Sigmoid colon (tissue), 4 donors: ENCODE results near the gene AMPD1.

Experiments
- EP300 ChIP-seq, 4 donors: sonication (generic); formaldehyde crosslinking; IDR thresholded peaks; one replicate each; pipeline ENCODE4 v1.6.1; 2017; ENCODE audit warnings: antibody characterized with exemption in 4 of 4
- POLR2A ChIP-seq, 2 donors: fragments of 450-650 bp; IDR thresholded peaks; one replicate each; pipeline ENCODE4 v1.6.1; 2016; ENCODE audit warnings: antibody characterized with exemption in 2 of 2, mild to moderate bottlenecking in 2 of 2, moderate library complexity in 2 of 2
- TF ChIP-seq, protein P1 (sequence below), 4 experiments: fragments of 450-650 bp in 3 of 4; fragments of 200-600 bp in 1 of 4; IDR thresholded peaks; one replicate each; pipeline ENCODE4 v1.5.1; 2016 to 2019; ENCODE audit warnings: antibody characterized with exemption in 4 of 4, mild to moderate bottlenecking in 3 of 4, moderate library complexity in 2 of 4

DNA sequence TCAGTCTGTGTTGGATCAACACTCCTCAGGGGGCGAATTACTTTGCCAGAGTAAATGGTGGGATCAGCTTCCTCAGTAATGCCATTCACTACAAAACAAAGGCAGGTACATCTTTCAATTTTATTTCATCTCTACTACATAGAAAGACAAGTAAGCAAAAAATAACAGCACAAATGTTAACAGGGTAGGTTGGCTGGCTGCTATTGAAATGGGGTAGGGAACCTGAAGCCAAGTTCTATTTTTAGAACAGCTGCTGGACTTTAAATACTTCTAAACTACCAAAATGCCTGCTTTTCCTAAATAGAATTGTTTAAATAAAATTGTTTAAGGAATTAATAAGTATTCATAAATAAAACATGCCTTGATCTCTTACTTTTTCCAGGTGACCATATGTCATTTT, 28.6 kb upstream of the AMPD1 start:
- TF ChIP-seq, protein P1, sequence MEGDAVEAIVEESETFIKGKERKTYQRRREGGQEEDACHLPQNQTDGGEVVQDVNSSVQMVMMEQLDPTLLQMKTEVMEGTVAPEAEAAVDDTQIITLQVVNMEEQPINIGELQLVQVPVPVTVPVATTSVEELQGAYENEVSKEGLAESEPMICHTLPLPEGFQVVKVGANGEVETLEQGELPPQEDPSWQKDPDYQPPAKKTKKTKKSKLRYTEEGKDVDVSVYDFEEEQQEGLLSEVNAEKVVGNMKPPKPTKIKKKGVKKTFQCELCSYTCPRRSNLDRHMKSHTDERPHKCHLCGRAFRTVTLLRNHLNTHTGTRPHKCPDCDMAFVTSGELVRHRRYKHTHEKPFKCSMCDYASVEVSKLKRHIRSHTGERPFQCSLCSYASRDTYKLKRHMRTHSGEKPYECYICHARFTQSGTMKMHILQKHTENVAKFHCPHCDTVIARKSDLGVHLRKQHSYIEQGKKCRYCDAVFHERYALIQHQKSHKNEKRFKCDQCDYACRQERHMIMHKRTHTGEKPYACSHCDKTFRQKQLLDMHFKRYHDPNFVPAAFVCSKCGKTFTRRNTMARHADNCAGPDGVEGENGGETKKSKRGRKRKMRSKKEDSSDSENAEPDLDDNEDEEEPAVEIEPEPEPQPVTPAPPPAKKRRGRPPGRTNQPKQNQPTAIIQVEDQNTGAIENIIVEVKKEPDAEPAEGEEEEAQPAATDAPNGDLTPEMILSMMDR (IDR thresholded peaks at IDR 0.05) = no peak
- no peak for TF ChIP-seq POLR2A (IDR thresholded peaks at IDR 0.05)
- TF ChIP-seq EP300 (IDR thresholded peaks at IDR 0.05) = no peak
